ENCODE results near the gene OBSCN.
"Not testable (repeated sequence)": the region's sequence is repeated elsewhere in the genome, so short reads cannot be mapped to it uniquely, and the experiment has no call there.

Gene OBSCN

DNA sequence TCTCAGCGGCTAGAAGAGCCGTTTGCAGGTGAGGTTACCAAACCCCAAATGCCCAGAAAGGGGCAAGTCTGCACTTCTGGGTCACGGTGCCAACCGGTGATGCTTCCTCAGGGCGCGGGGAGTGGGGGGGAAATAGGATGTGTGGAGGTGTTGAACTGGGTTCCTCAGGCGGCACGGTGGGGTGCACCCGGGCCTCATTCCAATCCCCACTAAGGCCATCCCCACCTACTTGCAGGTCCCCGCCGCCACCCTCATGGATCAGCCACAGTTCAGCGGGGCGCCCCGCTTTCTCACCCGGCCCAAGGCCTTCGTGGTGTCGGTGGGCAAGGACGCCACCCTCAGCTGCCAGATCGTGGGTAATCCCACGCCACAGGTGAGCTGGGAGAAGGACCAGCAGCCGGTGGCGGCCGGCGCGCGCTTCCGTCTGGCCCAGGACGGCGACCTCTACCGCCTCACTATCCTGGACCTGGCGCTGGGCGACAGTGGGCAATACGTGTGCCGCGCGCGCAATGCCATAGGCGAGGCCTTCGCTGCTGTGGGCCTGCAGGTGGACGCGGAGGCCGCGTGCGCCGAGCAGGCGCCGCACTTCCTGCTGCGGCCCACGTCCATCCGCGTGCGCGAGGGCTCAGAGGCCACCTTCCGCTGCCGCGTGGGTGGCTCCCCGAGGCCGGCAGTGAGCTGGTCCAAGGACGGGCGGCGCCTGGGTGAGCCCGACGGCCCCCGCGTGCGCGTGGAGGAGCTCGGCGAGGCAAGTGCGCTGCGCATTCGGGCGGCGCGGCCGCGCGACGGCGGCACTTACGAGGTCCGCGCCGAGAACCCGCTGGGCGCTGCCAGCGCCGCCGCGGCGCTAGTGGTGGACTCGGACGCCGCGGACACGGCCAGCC is 3.9 kb downstream of the OBSCN start:
- in situ Hi-C loops (cut with HindIII; ENCODE audit: low sequenced_read_pairs): no loop called here

GRCh38 chr1:228212415-228212965 is 4.6 kb downstream of the OBSCN start:
- in situ Hi-C loops (cut with HindIII; ENCODE audit: low sequenced_read_pairs): no loop called here

DNA sequence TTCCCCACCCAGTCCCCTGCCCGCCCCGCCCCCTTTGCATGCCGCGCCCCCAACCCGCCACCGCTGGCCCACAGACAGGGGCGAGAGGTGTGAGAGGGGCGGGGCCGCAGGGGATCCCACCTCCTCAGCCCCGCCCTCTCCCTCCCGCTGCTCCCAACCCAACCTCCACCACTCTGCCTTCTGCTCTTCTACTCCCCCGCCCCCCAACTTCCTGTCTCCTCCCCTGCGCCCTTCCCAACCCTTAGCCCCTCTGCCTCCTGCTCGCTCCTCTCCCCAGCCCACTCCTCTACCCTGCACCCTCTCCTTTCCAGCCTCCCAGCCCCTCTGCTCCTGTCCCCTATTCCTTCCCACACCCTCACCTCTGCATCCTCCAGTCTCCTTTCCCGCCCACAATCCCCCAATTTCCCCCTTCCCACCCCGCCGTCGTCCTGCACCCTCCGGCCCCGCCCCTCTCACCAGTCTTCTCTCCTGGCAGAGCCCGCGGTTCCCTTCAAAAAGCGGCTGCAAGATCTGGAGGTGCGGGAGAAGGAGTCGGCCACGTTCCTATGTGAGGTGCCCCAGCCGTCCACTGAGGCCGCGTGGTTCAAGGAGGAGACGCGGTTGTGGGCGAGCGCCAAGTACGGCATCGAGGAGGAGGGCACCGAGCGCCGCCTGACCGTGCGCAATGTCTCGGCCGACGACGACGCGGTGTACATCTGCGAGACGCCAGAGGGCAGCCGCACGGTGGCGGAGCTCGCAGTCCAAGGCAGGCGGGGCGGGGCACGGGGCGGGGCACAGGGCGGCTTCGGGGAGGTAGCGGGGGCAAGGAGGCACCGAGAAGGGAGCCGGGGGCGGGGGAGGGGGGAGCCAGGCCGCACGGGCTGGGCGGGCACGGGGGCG is 5.4 kb downstream of the OBSCN start:
- in situ Hi-C loops (cut with HindIII; ENCODE audit: low sequenced_read_pairs): no loop called here

GRCh38 chr1:228213917-228214808 is 6.3 kb downstream of the OBSCN start:
- in situ Hi-C loops (cut with HindIII; ENCODE audit: low sequenced_read_pairs): no loop called here

- in situ Hi-C loops (cut with HindIII; ENCODE audit: low sequenced_read_pairs): no loop called here
Observed at GRCh38 chr1:228214921-228215662, 7.2 kb downstream of the OBSCN start.

DNA sequence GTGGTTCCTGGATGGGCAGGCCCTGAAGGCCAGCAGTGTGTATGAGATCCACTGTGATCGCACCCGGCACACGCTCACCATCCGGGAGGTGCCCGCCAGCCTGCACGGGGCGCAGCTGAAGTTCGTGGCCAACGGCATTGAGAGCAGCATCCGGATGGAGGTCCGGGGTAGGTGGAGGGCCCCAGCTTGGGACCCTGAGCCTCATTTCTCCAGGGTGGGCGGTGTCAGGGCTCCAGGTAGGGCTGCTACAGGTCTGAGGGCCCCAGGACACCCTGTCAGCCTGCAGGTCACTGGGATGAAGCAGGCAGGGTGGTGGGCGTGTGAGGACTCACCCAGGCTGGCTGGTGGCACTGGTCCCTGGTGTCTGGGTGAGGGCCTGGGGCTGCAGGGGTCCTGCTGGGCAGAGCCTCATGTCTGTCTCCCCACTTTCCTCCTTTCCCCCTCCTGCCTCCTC is 7.8 kb downstream of the OBSCN start:
- in situ Hi-C loops (cut with HindIII; ENCODE audit: low sequenced_read_pairs): no loop called here

- in situ Hi-C loops (cut with HindIII; ENCODE audit: low sequenced_read_pairs): no loop called here
Observed at GRCh38 chr1:228216371-228217320, 8.8 kb downstream of the OBSCN start.

GRCh38 chr1:228217551-228218344 is 9.9 kb downstream of the OBSCN start:
- in situ Hi-C loops (cut with HindIII; ENCODE audit: low sequenced_read_pairs): no loop called here

DNA sequence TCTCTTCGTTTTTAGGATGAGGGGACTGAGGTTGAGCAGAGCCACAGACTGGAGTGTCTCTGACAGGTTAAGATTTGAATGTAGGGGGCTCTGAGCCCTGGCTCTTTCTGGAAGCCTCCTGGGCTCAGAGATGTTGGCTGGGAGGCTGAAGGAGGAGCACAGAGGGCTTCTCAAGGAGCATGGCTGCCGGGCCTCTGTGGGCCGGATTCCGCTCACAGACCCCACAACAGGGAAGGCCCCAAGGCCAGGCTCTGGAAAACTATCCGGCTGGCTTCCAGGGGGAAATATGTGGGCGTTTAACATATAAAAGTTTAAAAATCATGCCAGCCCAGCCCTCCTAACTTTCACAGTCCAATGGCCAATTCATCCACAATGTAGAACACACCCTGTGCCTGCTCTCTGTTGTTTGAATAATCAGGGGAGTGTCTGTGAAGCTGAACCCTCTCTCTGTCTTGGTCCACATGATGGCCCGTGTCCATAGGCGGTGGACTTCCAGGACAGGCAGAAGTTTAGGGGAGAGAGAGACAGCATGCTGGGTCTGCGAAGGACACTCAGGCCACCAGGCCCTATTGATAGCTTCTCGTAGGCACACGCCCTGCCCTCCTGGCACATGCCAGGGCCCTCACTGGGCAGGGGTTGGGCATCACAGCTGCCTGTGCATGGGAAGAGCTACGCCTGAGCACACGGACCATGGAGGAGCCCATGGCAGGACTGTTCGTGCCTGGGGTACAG is 10.8 kb downstream of the OBSCN start:
- in situ Hi-C loops (cut with HindIII; ENCODE audit: low sequenced_read_pairs): no loop called here

DNA sequence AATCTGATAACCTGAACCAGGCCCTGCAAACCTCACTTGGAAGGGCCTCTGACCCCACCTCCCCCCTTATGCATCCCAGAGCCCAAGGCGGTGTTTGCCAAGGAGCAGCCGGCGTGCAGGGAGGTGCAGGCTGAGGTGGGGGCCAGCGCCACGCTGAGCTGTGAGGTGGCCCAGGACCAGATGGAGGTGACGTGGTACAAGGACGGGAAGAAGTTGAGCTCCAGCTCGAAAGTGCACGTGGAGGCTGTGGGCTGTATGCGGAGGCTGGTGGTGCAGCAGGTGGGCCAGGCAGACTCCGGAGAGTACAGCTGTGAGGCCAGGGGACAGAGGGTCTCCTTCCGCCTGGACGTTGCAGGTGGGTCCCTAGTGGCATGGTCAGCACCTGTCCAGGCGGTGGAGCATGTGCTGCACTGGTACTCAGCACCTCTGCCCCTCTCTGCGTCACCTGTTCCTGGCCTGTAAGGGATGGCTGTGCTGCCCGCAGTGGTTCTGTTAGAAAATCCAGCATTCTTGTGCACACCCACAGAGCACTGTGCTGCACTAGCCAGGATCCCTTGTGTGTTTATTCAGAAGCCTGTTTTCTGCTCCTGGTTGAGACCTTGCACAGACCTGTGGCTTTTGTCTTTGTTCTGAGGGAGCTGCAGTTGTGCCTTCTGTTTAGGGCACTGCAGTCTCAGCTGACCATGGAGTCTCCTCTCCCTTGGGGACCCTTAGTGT is 11.6 kb downstream of the OBSCN start:
- in situ Hi-C loops (cut with HindIII; ENCODE audit: low sequenced_read_pairs): no loop called here

GRCh38 chr1:228219962-228220780 is 12.3 kb downstream of the OBSCN start:
- in situ Hi-C loops (cut with HindIII; ENCODE audit: low sequenced_read_pairs): no loop called here

DNA sequence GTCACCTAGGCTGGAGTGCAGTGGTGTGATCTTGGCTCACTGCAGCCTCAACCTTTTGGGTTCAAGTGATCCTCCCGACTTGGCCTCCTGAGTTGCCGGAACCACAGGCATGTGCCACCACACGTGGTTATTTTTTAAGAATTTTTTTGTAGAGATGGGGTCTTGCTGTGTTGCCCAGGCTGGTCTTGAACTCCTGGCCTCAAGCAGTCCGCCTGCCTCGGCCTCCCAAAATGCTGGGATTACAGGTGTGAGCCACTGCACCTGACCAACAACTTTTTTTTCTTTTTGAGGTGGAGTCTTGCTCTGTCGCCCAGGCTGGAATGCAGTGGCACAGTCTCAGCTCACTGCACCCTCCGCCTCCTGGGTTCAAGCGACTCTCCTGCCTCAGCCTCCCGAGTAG is 13.3 kb downstream of the OBSCN start:
- in situ Hi-C loops (cut with HindIII; ENCODE audit: low sequenced_read_pairs): not testable (repeated sequence)

- in situ Hi-C loops (cut with HindIII; ENCODE audit: low sequenced_read_pairs): no loop called here
Observed at GRCh38 chr1:228222548-228222947, 14.7 kb downstream of the OBSCN start.

DNA sequence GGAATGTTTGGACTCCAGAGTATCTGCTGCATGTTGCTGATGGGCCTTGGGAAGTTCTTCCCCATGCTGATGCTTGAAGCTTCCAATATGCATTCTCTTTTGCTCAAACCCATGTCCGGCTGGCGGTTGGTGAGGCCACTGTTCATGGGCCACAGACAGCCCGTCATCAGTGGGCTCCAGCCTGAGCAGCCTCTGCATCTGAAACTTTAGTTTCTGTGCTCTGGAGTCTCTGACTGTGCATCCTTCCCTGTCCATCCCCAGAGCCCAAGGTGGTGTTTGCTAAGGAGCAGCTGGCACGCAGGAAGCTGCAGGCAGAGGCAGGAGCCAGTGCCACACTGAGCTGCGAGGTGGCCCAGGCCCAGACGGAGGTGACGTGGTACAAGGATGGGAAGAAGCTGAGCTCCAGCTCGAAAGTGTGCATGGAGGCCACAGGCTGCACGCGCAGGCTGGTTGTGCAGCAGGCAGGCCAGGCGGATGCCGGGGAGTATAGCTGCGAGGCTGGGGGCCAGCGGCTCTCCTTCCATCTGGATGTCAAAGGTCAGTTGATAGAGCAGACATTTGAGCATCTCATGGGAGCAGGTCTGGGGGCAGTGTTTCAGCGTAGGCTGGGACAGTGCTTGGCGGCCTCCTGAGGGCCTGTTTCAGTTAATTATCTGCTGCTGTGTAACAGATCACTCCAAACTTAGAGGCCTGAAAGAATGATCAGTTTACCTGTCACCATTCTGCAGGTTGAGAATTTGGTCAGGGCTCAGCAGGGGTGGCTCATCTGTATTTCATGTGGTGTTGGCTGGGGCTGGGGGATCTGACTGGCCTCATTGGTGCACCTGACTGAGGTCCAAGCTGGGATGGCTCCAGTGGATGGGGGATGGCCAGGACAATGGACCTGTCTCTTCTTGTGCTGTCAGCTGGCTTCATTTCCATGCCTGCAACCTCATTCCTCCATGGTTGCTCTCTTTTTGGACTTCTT is 16.6 kb downstream of the OBSCN start:
- in situ Hi-C loops (cut with HindIII; ENCODE audit: low sequenced_read_pairs): no loop called here

Data from DLD1 (cell line).